Measurements from ENCODE around the gene WDFY4. TPM values are rescaled to one million over a fixed set of nuclear protein-coding genes. Genes with fewer than 3 reads are reported as not detected.

Gene WDFY4
- total and polyA plus RNA-seq, 2 experiments from 2014 or later, result 0.14 TPM; not detected in 1

DNA sequence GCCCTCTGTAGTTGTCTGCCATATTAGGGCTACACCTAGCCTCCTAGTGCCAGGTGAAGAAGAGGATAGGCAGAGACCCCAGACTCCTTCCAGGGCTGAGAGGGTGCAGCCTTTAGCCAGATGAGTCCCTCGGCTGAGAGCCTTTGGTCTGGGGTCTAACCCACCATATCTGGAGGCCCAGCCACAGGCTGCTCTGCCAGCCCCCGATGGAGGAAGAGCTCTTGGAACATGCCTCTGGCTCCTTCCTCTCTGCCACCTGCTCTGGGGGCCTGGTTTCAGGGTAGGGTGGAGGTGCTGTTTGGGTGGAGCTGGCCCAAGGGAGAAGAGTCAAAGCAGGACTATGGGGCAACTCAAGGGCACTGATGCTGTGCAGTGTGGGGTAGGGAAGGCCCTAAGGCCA lies 253.6 kb downstream of the WDFY4 start:
- Histone ChIP-seq H3F3A (replicated peaks; ENCODE audit: low read depth) (no peaks in the 10 kb centered on the region), H3K4me1 (ENCODE audit: insufficient read depth) (no peaks in the 10 kb centered on the region), H3K4me2 (no peak overlapping the region), H4K20me1 (replicated peaks; ENCODE audit: insufficient read depth) (no peaks in the 10 kb centered on the region), H2AFZ (no peak overlapping the region), H3K36me3 (ENCODE audit: insufficient read depth) (no peaks in the 10 kb centered on the region), H3K27me3 (ENCODE audit: insufficient read depth) (no peaks in the 10 kb centered on the region), H3K79me2 (replicated peaks; ENCODE audit: insufficient read depth) (no peaks in the 10 kb centered on the region), H3K9me2 (ENCODE audit: insufficient read depth) (no peaks in the 10 kb centered on the region), H3K4me3 (no peak overlapping the region), H3K27ac (ENCODE audit: low read depth) (no peak overlapping the region)
- TF ChIP-seq STAT1 (IDR thresholded peaks at IDR 0.05; ENCODE audit: unreplicated experiment) (no peak), ZNF331 (CRISPR knock-in tag; IDR thresholded peaks at IDR 0.05; ENCODE audit: low read depth) (no peak), EZH2phosphoT487 (IDR thresholded peaks at IDR 0.05; ENCODE audit: unreplicated experiment) (no peak), JUNB (IDR thresholded peaks at IDR 0.05; ENCODE audit: unreplicated experiment) (no peak), ZNF114 (CRISPR knock-in tag; IDR thresholded peaks at IDR 0.05) (no peak), NANOG (IDR thresholded peaks at IDR 0.05; ENCODE audit: borderline replicate concordance) (no peak), CREB1 (CRISPR knock-in tag; IDR thresholded peaks at IDR 0.05; ENCODE audit: low read depth) (no peak), POLR2AphosphoS5 (IDR thresholded peaks at IDR 0.05; ENCODE audit: low read depth) (no peak), EZH2 (IDR thresholded peaks at IDR 0.05; ENCODE audit: low read depth, unreplicated experiment) (no peak)
- TF ChIP-seq, protein P1, sequence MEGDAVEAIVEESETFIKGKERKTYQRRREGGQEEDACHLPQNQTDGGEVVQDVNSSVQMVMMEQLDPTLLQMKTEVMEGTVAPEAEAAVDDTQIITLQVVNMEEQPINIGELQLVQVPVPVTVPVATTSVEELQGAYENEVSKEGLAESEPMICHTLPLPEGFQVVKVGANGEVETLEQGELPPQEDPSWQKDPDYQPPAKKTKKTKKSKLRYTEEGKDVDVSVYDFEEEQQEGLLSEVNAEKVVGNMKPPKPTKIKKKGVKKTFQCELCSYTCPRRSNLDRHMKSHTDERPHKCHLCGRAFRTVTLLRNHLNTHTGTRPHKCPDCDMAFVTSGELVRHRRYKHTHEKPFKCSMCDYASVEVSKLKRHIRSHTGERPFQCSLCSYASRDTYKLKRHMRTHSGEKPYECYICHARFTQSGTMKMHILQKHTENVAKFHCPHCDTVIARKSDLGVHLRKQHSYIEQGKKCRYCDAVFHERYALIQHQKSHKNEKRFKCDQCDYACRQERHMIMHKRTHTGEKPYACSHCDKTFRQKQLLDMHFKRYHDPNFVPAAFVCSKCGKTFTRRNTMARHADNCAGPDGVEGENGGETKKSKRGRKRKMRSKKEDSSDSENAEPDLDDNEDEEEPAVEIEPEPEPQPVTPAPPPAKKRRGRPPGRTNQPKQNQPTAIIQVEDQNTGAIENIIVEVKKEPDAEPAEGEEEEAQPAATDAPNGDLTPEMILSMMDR (conservative IDR thresholded peaks at IDR 0.05; ENCODE audit: low read depth in 2 of 2), result no peak
- TF ChIP-seq, protein P2, sequence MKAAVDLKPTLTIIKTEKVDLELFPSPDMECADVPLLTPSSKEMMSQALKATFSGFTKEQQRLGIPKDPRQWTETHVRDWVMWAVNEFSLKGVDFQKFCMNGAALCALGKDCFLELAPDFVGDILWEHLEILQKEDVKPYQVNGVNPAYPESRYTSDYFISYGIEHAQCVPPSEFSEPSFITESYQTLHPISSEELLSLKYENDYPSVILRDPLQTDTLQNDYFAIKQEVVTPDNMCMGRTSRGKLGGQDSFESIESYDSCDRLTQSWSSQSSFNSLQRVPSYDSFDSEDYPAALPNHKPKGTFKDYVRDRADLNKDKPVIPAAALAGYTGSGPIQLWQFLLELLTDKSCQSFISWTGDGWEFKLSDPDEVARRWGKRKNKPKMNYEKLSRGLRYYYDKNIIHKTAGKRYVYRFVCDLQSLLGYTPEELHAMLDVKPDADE (IDR thresholded peaks at IDR 0.05), result no peak
- TF ChIP-seq, protein P3, sequence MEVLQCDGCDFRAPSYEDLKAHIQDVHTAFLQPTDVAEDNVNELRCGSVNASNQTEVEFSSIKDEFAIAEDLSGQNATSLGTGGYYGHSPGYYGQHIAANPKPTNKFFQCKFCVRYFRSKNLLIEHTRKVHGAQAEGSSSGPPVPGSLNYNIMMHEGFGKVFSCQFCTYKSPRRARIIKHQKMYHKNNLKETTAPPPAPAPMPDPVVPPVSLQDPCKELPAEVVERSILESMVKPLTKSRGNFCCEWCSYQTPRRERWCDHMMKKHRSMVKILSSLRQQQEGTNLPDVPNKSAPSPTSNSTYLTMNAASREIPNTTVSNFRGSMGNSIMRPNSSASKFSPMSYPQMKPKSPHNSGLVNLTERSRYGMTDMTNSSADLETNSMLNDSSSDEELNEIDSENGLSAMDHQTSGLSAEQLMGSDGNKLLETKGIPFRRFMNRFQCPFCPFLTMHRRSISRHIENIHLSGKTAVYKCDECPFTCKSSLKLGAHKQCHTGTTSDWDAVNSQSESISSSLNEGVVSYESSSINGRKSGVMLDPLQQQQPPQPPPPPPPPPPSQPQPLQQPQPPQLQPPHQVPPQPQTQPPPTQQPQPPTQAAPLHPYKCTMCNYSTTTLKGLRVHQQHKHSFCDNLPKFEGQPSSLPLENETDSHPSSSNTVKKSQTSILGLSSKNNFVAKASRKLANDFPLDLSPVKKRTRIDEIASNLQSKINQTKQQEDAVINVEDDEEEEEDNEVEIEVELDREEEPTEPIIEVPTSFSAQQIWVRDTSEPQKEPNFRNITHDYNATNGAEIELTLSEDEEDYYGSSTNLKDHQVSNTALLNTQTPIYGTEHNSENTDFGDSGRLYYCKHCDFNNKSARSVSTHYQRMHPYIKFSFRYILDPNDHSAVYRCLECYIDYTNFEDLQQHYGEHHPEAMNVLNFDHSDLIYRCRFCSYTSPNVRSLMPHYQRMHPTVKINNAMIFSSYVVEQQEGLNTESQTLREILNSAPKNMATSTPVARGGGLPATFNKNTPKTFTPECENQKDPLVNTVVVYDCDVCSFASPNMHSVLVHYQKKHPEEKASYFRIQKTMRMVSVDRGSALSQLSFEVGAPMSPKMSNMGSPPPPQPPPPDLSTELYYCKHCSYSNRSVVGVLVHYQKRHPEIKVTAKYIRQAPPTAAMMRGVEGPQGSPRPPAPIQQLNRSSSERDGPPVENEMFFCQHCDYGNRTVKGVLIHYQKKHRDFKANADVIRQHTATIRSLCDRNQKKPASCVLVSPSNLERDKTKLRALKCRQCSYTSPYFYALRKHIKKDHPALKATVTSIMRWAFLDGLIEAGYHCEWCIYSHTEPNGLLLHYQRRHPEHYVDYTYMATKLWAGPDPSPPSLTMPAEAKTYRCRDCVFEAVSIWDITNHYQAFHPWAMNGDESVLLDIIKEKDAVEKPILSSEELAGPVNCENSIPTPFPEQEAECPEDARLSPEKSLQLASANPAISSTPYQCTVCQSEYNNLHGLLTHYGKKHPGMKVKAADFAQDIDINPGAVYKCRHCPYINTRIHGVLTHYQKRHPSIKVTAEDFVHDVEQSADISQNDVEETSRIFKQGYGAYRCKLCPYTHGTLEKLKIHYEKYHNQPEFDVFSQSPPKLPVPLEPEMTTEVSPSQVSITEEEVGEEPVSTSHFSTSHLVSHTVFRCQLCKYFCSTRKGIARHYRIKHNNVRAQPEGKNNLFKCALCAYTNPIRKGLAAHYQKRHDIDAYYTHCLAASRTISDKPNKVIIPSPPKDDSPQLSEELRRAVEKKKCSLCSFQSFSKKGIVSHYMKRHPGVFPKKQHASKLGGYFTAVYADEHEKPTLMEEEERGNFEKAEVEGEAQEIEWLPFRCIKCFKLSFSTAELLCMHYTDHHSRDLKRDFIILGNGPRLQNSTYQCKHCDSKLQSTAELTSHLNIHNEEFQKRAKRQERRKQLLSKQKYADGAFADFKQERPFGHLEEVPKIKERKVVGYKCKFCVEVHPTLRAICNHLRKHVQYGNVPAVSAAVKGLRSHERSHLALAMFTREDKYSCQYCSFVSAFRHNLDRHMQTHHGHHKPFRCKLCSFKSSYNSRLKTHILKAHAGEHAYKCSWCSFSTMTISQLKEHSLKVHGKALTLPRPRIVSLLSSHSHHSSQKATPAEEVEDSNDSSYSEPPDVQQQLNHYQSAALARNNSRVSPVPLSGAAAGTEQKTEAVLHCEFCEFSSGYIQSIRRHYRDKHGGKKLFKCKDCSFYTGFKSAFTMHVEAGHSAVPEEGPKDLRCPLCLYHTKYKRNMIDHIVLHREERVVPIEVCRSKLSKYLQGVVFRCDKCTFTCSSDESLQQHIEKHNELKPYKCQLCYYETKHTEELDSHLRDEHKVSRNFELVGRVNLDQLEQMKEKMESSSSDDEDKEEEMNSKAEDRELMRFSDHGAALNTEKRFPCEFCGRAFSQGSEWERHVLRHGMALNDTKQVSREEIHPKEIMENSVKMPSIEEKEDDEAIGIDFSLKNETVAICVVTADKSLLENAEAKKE (CRISPR knock-in tag; IDR thresholded peaks at IDR 0.05), result no peak
- TF ChIP-seq, protein P4, sequence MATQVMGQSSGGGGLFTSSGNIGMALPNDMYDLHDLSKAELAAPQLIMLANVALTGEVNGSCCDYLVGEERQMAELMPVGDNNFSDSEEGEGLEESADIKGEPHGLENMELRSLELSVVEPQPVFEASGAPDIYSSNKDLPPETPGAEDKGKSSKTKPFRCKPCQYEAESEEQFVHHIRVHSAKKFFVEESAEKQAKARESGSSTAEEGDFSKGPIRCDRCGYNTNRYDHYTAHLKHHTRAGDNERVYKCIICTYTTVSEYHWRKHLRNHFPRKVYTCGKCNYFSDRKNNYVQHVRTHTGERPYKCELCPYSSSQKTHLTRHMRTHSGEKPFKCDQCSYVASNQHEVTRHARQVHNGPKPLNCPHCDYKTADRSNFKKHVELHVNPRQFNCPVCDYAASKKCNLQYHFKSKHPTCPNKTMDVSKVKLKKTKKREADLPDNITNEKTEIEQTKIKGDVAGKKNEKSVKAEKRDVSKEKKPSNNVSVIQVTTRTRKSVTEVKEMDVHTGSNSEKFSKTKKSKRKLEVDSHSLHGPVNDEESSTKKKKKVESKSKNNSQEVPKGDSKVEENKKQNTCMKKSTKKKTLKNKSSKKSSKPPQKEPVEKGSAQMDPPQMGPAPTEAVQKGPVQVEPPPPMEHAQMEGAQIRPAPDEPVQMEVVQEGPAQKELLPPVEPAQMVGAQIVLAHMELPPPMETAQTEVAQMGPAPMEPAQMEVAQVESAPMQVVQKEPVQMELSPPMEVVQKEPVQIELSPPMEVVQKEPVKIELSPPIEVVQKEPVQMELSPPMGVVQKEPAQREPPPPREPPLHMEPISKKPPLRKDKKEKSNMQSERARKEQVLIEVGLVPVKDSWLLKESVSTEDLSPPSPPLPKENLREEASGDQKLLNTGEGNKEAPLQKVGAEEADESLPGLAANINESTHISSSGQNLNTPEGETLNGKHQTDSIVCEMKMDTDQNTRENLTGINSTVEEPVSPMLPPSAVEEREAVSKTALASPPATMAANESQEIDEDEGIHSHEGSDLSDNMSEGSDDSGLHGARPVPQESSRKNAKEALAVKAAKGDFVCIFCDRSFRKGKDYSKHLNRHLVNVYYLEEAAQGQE (IDR thresholded peaks at IDR 0.05; ENCODE audit: unreplicated experiment), result no peak
- DNase-seq (ENCODE audit: low spot score), result no peak
- Mint-ChIP-seq H3K9me3 (no peaks in the 10 kb centered on the region; the same call in 2 of the 3 replicates), H3K4me1 (peaks cover 11% of the 10 kb centered on the region), H3K4me3 (no peak overlapping the region), H3K27me3 (ENCODE audit: insufficient read depth, low read depth, poor library complexity) (peaks cover 5% of the 10 kb centered on the region), H3K36me3 (ENCODE audit: low read depth) (no peaks in the 10 kb centered on the region), H3K27ac (peak overlapping the region; percentile 72; the same call in 1 of the 2 replicates)
- no peak for ATAC-seq
